Measurements from ENCODE around the gene ARID3B.

GRCh38 chr15:74497584-74497983 is 43.4 kb upstream of the ARID3B start:
- TF ChIP-seq EZH2 (IDR thresholded peaks at IDR 0.05; ENCODE audit: borderline replicate concordance) (no peak), CTCF (IDR thresholded peaks at IDR 0.05; ENCODE audit: poor library complexity) (no peak), EZH2phosphoT487 (IDR thresholded peaks at IDR 0.05; ENCODE audit: low read depth, severe bottlenecking, unreplicated experiment) (no peak)
